22Rv1 (cell line): ENCODE data around the gene PSMC5.
"Not testable (repeated sequence)": the region's sequence is repeated elsewhere in the genome, so short reads cannot be mapped to it uniquely, and the experiment has no call there.

ENCODE experiments used
- CTCF ChIP-seq: fragments of 450-650 bp; IDR thresholded peaks from 2 replicates; pipeline ENCODE4 v1.5.1; 2017; ENCODE audit warnings: mild to moderate bottlenecking
- ZFX ChIP-seq: fragments of 450-650 bp; IDR thresholded peaks from 2 replicates; pipeline ENCODE4 v1.6.1; 2017; ENCODE audit warnings: antibody characterized with exemption, borderline replicate concordance

GRCh38 chr17:63871646-63872365 lies 44.6 kb downstream of the PSMC5 start:
- not testable (repeated sequence) for TF ChIP-seq CTCF, ZFX
